Esophagus squamous epithelium (tissue), 5 donors: Measurements from ENCODE around the gene COLQ. TPM values are rescaled to one million over a fixed set of nuclear protein-coding genes. Genes with fewer than 3 reads are reported as not detected.

Experiments used
- DNase-seq: peaks from one replicate; lab custom pipeline; 2025; lab: John Stamatoyannopoulos, UW
- H3K27ac ChIP-seq, 4 donors: fragments of 200-600 bp; sonication (generic); one replicate each; pipeline ENCODE4 v1.5.1; 2016 to 2019; ENCODE audit warnings: mild to moderate bottlenecking in 1 of 4
- H3K27me3 ChIP-seq, 4 donors: fragments of 200-600 bp; sonication (generic); 1 replicate in 3 of 4; 2 replicates in 1 of 4; pipeline versions ENCODE4 v1.5.1 to v1.6.0; 2017 to 2021; ENCODE audit warnings: antibody characterized with exemption in 1 of 4
- H3K36me3 ChIP-seq, 3 donors: fragments of 200-600 bp; sonication (generic); one replicate each; pipeline ENCODE4 v1.5.1; 2016 to 2019
- H3K4me1 ChIP-seq, 3 donors: fragments of 200-600 bp; sonication (generic); one replicate each; pipeline ENCODE4 v1.5.1; 2017 to 2019
- H3K4me3 ChIP-seq, 4 donors: fragments of 200-600 bp; sonication (generic); 1 replicate in 3 of 4; 2 replicates in 1 of 4; pipeline ENCODE4 v1.5.1; 2016 to 2019; ENCODE audit warnings: mild to moderate bottlenecking in 2 of 4, moderate library complexity in 1 of 4
- H3K9me3 ChIP-seq, 3 donors: fragments of 200-600 bp; sonication (generic); one replicate each; pipeline ENCODE4 v1.5.1; 2016 to 2019
- POLR2A ChIP-seq, 4 donors: fragments of 450-650 bp; IDR thresholded peaks; one replicate each; pipeline ENCODE4 v1.6.1; 2017; ENCODE audit warnings: antibody characterized with exemption in 4 of 4, mild to moderate bottlenecking in 4 of 4, moderate library complexity in 3 of 4
- WGBS, 2 donors: methylation state at CpG; one replicate each; pipeline ENCODE4 v1.1.5; 2018; 5-methylcytosine and 5-hydroxymethylcytosine counted together
- intact Hi-C: fragments of 100-400 bp; cut with DNase I; formaldehyde crosslinking; loops from one replicate; pipeline ENCODE4 v1.15.0; 2022
- total RNA-seq, 4 donors: library from RNA; depleted of rRNA; stranded (reverse); fragments of >200 nt; gene quantifications; one replicate each; pipeline ENCODE4 v1.1.0, GENCODE V29; 2016
- TF ChIP-seq, protein P1 (sequence below), 6 experiments: fragments of 450-650 bp in 4 of 6; fragments of 200-600 bp in 2 of 6; sonication (generic) in 2 of 6; IDR thresholded peaks; one replicate each; pipeline ENCODE4 v1.5.1; 2016 to 2019; ENCODE audit warnings: antibody characterized with exemption in 6 of 6, mild to moderate bottlenecking in 4 of 6, moderate library complexity in 4 of 6
- donor health status: DM: yes; HTN: yes; CAD: no.

The COLQ gene
- total RNA-seq, 4 donors from 2014 or later, result 0.70 to 1.1 (median 0.89) TPM

GRCh38 chr3:15522016-15522415 lies 510 bp upstream of the COLQ start:
- Histone ChIP-seq H3K27ac (no peak overlapping the region), H3K9me3 (no peaks in the 10 kb centered on the region), H3K4me3 (no peak overlapping the region), H3K36me3 (no peaks in the 10 kb centered on the region), H3K27me3 (no peaks in the 10 kb centered on the region), H3K4me1 (no peaks in the 10 kb centered on the region)
- DNase-seq, result no peak
- intact Hi-C loops, result no loop called here
- TF ChIP-seq POLR2A (IDR thresholded peaks at IDR 0.05), result no peak
- TF ChIP-seq, protein P1, sequence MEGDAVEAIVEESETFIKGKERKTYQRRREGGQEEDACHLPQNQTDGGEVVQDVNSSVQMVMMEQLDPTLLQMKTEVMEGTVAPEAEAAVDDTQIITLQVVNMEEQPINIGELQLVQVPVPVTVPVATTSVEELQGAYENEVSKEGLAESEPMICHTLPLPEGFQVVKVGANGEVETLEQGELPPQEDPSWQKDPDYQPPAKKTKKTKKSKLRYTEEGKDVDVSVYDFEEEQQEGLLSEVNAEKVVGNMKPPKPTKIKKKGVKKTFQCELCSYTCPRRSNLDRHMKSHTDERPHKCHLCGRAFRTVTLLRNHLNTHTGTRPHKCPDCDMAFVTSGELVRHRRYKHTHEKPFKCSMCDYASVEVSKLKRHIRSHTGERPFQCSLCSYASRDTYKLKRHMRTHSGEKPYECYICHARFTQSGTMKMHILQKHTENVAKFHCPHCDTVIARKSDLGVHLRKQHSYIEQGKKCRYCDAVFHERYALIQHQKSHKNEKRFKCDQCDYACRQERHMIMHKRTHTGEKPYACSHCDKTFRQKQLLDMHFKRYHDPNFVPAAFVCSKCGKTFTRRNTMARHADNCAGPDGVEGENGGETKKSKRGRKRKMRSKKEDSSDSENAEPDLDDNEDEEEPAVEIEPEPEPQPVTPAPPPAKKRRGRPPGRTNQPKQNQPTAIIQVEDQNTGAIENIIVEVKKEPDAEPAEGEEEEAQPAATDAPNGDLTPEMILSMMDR (IDR thresholded peaks at IDR 0.05), result no peak

GRCh38 chr3:15520804-15521572 lies 518 bp downstream of the COLQ start:
- WGBS, 2 donors, result 34 to 66% methylated on average over 8 to 12 of the region's 14 CpGs
- no peak overlapping the region for H3K27ac ChIP-seq
- DNase-seq, result no peak

GRCh38 chr3:15520185-15520584 lies 1.3 kb downstream of the COLQ start:
- H3K4me1 ChIP-seq, result no peaks in the 10 kb centered on the region
- H3K27me3 ChIP-seq, result no peaks in the 10 kb centered on the region
- no peak overlapping the region for H3K27ac ChIP-seq
- WGBS, 2 donors, result 39 to 51% methylated on average over 3 of the region's 3 CpGs
- no peak overlapping the region for H3K4me3 ChIP-seq
- H3K36me3 ChIP-seq, result no peaks in the 10 kb centered on the region
- intact Hi-C loops, result no loop called here
- no peak for TF ChIP-seq POLR2A (IDR thresholded peaks at IDR 0.05)
- TF ChIP-seq, protein P1 (IDR thresholded peaks at IDR 0.05), result no peak
- no peaks in the 10 kb centered on the region for H3K9me3 ChIP-seq
- no peak for DNase-seq

More at GRCh38 chr3:15520804-15521572, 518 bp downstream of the COLQ start:
- TF ChIP-seq, protein P1 (IDR thresholded peaks at IDR 0.05), result no peak
- TF ChIP-seq POLR2A (IDR thresholded peaks at IDR 0.05), result no peak
- H3K4me1 ChIP-seq, result no peaks in the 10 kb centered on the region
- no peaks in the 10 kb centered on the region for H3K9me3 ChIP-seq
- intact Hi-C loops, result no loop called here
- H3K27me3 ChIP-seq, result no peaks in the 10 kb centered on the region
- no peak overlapping the region for H3K4me3 ChIP-seq
- no peaks in the 10 kb centered on the region for H3K36me3 ChIP-seq

DNA sequence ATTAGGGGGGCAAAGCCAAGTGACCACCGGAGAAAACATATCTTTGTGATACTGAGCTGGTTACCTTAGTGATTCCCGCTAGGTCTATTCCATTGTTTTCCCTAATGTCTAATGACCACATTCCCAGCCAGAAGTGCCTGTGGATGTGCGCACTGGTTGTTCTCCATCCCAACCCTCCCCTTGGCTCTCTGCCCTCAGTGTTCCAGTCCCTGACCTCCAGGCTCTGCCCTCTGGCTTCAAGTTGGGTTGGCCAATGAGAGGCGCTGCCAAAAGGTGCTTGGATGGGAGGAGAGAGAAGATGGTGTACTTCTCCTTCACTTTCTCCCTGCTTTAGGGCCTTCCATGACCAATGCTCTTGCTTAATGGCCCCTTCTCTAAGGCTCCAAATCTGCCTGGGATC lies 2.4 kb downstream of the COLQ start:
- H3K27me3 ChIP-seq, result no peaks in the 10 kb centered on the region
- intact Hi-C loops, result no loop called here
- H3K9me3 ChIP-seq, result no peaks in the 10 kb centered on the region
- no peak overlapping the region for H3K27ac ChIP-seq
- H3K4me3 ChIP-seq, result no peak overlapping the region
- H3K36me3 ChIP-seq, result no peaks in the 10 kb centered on the region
- no peak for DNase-seq
- H3K4me1 ChIP-seq, result no peaks in the 10 kb centered on the region
- WGBS, 2 donors, result 92 to 93% methylated on average over 4 of the region's 4 CpGs
- TF ChIP-seq, protein P1 (IDR thresholded peaks at IDR 0.05), result no peak
- no peak for TF ChIP-seq POLR2A (IDR thresholded peaks at IDR 0.05)

DNA sequence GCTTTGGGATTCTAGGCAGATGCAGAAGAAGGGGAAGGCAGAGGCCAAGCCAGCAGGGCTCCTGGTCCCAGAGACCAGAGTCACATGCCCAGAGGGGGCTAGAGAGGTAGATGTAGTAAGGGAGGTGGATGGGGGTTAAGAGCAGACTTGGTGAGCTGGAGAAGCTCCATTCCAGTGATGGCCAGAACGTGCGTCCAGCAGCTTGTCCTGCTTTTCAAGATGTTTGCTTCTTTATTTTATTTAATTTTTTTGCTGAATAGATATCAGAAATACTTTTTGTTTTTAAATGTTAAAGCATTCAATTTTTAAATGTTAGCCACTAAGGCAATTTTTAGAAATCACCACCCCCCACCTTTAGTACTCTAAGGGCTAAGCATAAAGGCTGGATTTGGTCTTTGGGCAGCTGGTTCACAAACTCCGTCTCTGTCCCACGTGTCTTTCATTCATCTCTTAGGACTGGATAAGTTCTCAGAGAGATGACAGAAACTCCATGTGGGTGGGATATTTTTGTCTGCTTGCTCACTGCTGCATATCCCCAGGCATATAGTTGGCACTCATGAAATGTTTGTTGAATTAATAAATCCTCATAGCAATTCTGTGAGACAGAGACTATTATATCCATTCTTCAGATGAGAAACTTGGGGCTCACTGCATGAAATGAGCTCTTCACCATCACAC lies 6.7 kb downstream of the COLQ start:
- no peak for TF ChIP-seq POLR2A (IDR thresholded peaks at IDR 0.05)
- TF ChIP-seq, protein P1 (IDR thresholded peaks at IDR 0.05), result no peak
- DNase-seq, result no peak
- H3K4me1 ChIP-seq, result peaks cover 0 to 7% (median 0%) of the 10 kb centered on the region in 3 donors
- no peaks in the 10 kb centered on the region for H3K9me3 ChIP-seq
- no peak overlapping the region for H3K4me3 ChIP-seq
- 77 to 79% methylated on average over 4 of the region's 4 CpGs for WGBS, 2 donors
- H3K27me3 ChIP-seq, result no peaks in the 10 kb centered on the region
- no peaks in the 10 kb centered on the region for H3K36me3 ChIP-seq
- H3K27ac ChIP-seq, result no peak overlapping the region
- intact Hi-C loops, result no loop called here
